IMR-90 (cell line): ENCODE measurements around the gene ANKRD35. TPM values are rescaled to one million over a fixed set of nuclear protein-coding genes. Genes with fewer than 3 reads are reported as not detected.

Experiments
- ATAC-seq: fragments of 200-7000 bp; cut with Tn5 transposase; 2 replicates; pipeline ENCODE4 v1.9.1; 2020; ENCODE audit warnings: low read depth, mild to moderate bottlenecking, moderate library complexity
- BruUV-seq: library from RNA; stranded (reverse); fragments of 400-500 nt; replicated peaks from 2 replicates; lab custom pipeline; 2021; lab: Mats Ljungman, UMichigan
- CTCF ChIA-PET: fragments of 300-600 bp; formaldehyde crosslinking; extraction: SDS; loops from one replicate; lab custom pipeline; 2021; ENCODE audit warnings: antibody characterized with exemption; lab: Yijun Ruan, JAX
- POLR2A ChIA-PET: fragments of 300-600 bp; sonication (Branson Sonifier 250); formaldehyde crosslinking; loops from one replicate; lab custom pipeline; 2022; ENCODE audit warnings: antibody characterized with exemption; ENCODE audit not compliant: unreplicated experiment; lab: Charles Lee
- DNase-seq: peaks from one replicate; pipeline ENCODE4 v3.0.0; 2013
- H2AFZ ChIP-seq: replicated peaks from 2 replicates; pipeline ENCODE3; 2013; ENCODE audit warnings: low read length, mild to moderate bottlenecking; ENCODE audit not compliant: poor library complexity
- H2AK5ac ChIP-seq: 2 replicates; pipeline ENCODE4 v1.6.1; 2013; ENCODE audit warnings: low read depth, low read length, inconsistent platforms
- H2AK9ac ChIP-seq: replicated peaks from 2 replicates; pipeline ENCODE3; 2013; ENCODE audit warnings: mild to moderate bottlenecking, low read depth, low read length, moderate library complexity; ENCODE audit not compliant: poor library complexity
- H2BK120ac ChIP-seq: 2 replicates; pipeline ENCODE4 v1.6.1; 2013; ENCODE audit warnings: low read depth, low read length, inconsistent platforms
- H2BK15ac ChIP-seq: 3 replicates; pipeline ENCODE4 v1.6.1; 2013; ENCODE audit warnings: low read depth, low read length, inconsistent platforms
- H2BK20ac ChIP-seq: 2 replicates; pipeline ENCODE4 v1.6.1; 2013; ENCODE audit warnings: low read depth, mild to moderate bottlenecking, inconsistent platforms, low read length, moderate library complexity
- H2BK5ac ChIP-seq: 2 replicates; pipeline ENCODE4 v1.6.1; 2013; ENCODE audit warnings: mild to moderate bottlenecking, low read depth, low read length, inconsistent platforms; ENCODE audit not compliant: poor library complexity, severe bottlenecking
- H3K14ac ChIP-seq: replicated peaks from 2 replicates; pipeline ENCODE4 v1.6.1; 2013; ENCODE audit warnings: low read depth, low read length, inconsistent platforms
- H3K18ac ChIP-seq: 2 replicates; pipeline ENCODE4 v1.6.1; 2013; ENCODE audit warnings: low read depth, low read length, control low read depth
- H3K23ac ChIP-seq: 2 replicates; pipeline ENCODE4 v1.6.1; 2013; ENCODE audit warnings: low read depth, low read length, inconsistent platforms
- H3K27ac ChIP-seq: 2 replicates; pipeline ENCODE4 v1.5.1; 2013; ENCODE audit warnings: mild to moderate bottlenecking, control low read depth, low read length; ENCODE audit not compliant: insufficient read depth
- H3K27me3 ChIP-seq: 2 replicates; pipeline ENCODE4 v1.6.1; 2013; ENCODE audit warnings: low read length; ENCODE audit not compliant: control insufficient read depth, insufficient read depth
- H3K36me3 ChIP-seq: 2 replicates; pipeline ENCODE4 v1.6.1; 2013; ENCODE audit warnings: low read length, mixed read lengths; ENCODE audit not compliant: control insufficient read depth, insufficient read depth
- H3K4ac ChIP-seq: 2 replicates; pipeline ENCODE4 v1.6.1; 2013; ENCODE audit warnings: low read depth, low read length, inconsistent platforms
- H3K4me1 ChIP-seq: 2 replicates; pipeline ENCODE4 v1.6.1; 2013; ENCODE audit warnings: low read length, mixed read lengths; ENCODE audit not compliant: control insufficient read depth, insufficient read depth
- H3K4me2 ChIP-seq: 2 replicates; pipeline ENCODE4 v1.6.1; 2013; ENCODE audit warnings: low read depth, mild to moderate bottlenecking, control low read depth, low read length, moderate library complexity
- H3K4me3 ChIP-seq: 2 replicates; pipeline ENCODE4 v1.5.1; 2013; ENCODE audit warnings: low read depth, mild to moderate bottlenecking, control low read depth, low read length, moderate library complexity; ENCODE audit not compliant: insufficient read depth
- H3K56ac ChIP-seq: 2 replicates; pipeline ENCODE4 v1.6.1; 2013; ENCODE audit warnings: low read length, inconsistent platforms; ENCODE audit not compliant: insufficient read depth; ENCODE audit errors: extremely low read depth
- H3K79me1 ChIP-seq, 2 experiments: 2 replicates each; pipeline ENCODE4 v1.6.1; 2013; ENCODE audit warnings: low read length in 2 of 2, inconsistent platforms in 1 of 2, low read depth in 1 of 2
- H3K9ac ChIP-seq: 2 replicates; pipeline ENCODE4 v1.6.1; 2013; ENCODE audit warnings: low read depth, low read length, control low read depth
- H3K9me1 ChIP-seq: 2 replicates; pipeline ENCODE4 v1.6.1; 2013; ENCODE audit warnings: low read length, inconsistent platforms; ENCODE audit not compliant: insufficient read depth
- H3K9me3 ChIP-seq: 2 replicates; pipeline ENCODE4 v1.6.1; 2013; ENCODE audit warnings: low read length; ENCODE audit not compliant: control insufficient read depth, insufficient read depth
- H4K20me1 ChIP-seq: 2 replicates; pipeline ENCODE4 v1.6.1; 2013; ENCODE audit warnings: low read length, inconsistent platforms; ENCODE audit not compliant: insufficient read depth
- H4K5ac ChIP-seq: 2 replicates; pipeline ENCODE4 v1.6.1; 2013; ENCODE audit warnings: mild to moderate bottlenecking, low read depth, low read length, control low read depth
- H4K8ac ChIP-seq, 2 experiments: 2 replicates each; pipeline ENCODE4 v1.6.1; 2013; ENCODE audit warnings: low read depth in 2 of 2, low read length in 2 of 2, control low read depth in 1 of 2, inconsistent platforms in 1 of 2
- H4K91ac ChIP-seq: 2 replicates; pipeline ENCODE4 v1.6.1; 2013; ENCODE audit warnings: low read depth, low read length, inconsistent platforms; ENCODE audit not compliant: insufficient read depth
- BHLHE40 ChIP-seq: fragments of 150-350 bp; IDR thresholded peaks from 2 replicates; pipeline ENCODE4 v1.6.1; 2016; ENCODE audit warnings: mild to moderate bottlenecking, low read depth, low read length
- FOS ChIP-seq: fragments of 150-350 bp; IDR thresholded peaks from 2 replicates; pipeline ENCODE4 v1.6.1; 2016; ENCODE audit warnings: low read depth, low read length
- MAFK ChIP-seq: IDR thresholded peaks from 2 replicates; pipeline ENCODE4 v1.6.1; 2012; ENCODE audit warnings: low read depth, low read length, improper control_type of control experiment
- NFE2L2 ChIP-seq: fragments of 150-350 bp; IDR thresholded peaks from 2 replicates; pipeline ENCODE4 v1.6.1; 2016; ENCODE audit warnings: low read depth, mild to moderate bottlenecking, low read length
- RAD21 ChIP-seq: IDR thresholded peaks from 2 replicates; pipeline ENCODE4 v1.6.1; 2012; ENCODE audit warnings: low read length, improper control_type of control experiment
- RFX5 ChIP-seq: IDR thresholded peaks from 2 replicates; pipeline ENCODE4 v1.8.0; 2012; ENCODE audit warnings: low read depth, mild to moderate bottlenecking, low read length, moderate library complexity
- WGBS, 2 experiments: methylation state at CpG; one replicate each; pipeline versions ENCODE4 v1.1.5 to v1.1.7; 2013; ENCODE audit warnings: missing lambda C conversion rate in 2 of 2; ENCODE audit not compliant: insufficient read length in 1 of 2; ENCODE audit errors: extremely low coverage in 2 of 2; 5-methylcytosine and 5-hydroxymethylcytosine counted together
- dilution Hi-C: fragments of 300-500 bp; cut with HindIII; formaldehyde crosslinking; loops from one replicate; pipeline ENCODE4 v1.14.3; 2018; ENCODE audit warnings: low sequenced_read_pairs; ENCODE audit not compliant: unreplicated experiment
- in situ Hi-C: fragments of 300-500 bp; cut with MboI; formaldehyde crosslinking; loops from 3 replicates; pipeline ENCODE4 v1.14.3; 2019; ENCODE audit warnings: low sequenced_read_pairs, inconsistent platforms, mixed read lengths
- intact Hi-C: fragments of 100-400 bp; cut with micrococcal nuclease; formaldehyde crosslinking; loops from 2 replicates; pipeline ENCODE4 v1.10.0; 2022
- polyA plus RNA-seq, 3 experiments: library from polyadenylated mRNA; depleted of rRNA; stranded (reverse); fragments of >200 nt; gene quantifications; 2 replicates each; pipeline ENCODE4 v1.2.3, GENCODE V29; 2012; ENCODE audit warnings: low replicate concordance in 1 of 3
- total RNA-seq: library from RNA; depleted of rRNA; stranded (reverse); fragments of >200 nt; gene quantifications from 2 replicates; pipeline ENCODE4 v1.2.3, GENCODE V29; 2012

ANKRD35 gene
- total and polyA plus RNA-seq, 2 of the 4 experiments (the other 2 are of a cell fraction): 0.90 to 2.4 TPM

DNA sequence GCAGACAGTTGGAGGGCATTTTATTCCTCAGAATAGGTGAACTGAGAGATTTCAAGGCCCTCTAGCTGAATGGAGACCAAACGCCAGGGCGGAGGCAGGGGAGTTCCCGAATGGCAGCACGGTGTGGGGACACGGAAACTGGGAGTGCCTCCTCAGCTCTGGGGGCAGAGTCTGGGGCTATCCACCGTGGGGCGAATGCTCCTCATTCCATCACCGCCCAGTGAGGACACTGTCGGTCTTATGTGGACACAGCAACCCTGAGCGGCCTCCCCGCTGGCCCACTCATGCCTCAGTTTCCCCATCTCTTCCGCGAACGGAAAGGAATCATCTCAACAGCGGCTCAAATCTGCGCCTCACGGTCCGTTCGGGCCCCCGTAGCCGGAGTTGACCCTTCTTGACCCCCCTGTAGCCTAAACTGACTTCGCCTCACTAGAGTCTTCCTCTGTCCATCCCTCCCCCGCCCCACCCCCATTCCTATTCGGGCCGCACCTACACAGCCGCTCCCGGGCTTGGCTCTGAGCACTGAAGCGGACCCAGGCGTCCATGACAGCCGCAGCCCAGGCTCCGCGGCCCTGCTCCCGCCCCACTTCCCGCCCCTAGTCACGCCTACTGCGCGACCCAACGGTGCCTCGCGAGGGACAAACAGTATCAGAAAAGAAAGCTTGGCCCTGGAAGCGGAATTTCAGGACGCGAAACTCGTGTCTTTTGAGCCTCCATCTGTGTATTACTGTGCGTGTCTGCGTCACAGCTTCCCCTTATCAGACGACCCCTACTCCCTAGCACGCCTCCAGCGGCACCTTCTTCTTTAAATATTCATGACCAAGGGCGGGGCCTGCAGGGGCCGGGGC lies 32.7 kb upstream of the ANKRD35 start, which contains the start of gene PEX11B (continued):
- TF ChIP-seq RFX5 (no peak), MAFK (no peak), BHLHE40 (peak; percentile 86), RAD21 (no peak)

DNA sequence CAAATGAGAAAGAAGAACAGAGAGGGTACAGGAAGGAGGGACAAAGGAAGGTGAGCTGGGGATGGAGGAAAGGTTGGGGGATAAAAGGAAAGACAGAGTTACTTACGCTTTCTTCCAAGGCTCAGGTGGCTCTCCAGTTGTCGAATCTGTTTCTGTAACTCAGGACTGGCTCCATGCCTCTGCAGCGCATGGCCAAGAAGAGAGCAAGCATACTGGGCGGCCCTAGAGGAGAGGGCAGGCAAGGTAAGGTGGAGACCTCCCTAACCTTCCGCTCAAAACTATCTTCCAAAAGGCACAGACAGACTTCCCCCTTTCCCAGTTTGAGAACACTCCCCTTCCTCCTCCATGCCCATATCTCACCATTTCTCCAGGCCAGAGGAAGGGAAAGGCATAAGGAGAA lies 31.9 kb upstream of the ANKRD35 start:
- Histone ChIP-seq H3K14ac (peak overlapping the region; percentile 80), H3K9me3 (no peaks in the 10 kb centered on the region), H3K4me1 (peaks cover 8% of the 10 kb centered on the region), H4K20me1 (no peaks in the 10 kb centered on the region), H2BK120ac (no peak overlapping the region), H2BK20ac (0 out of 2 replicates have a peak overlapping the region, but pooled peaks have one; percentile 6), H3K9ac (peak overlapping the region; percentile 83), H4K5ac (peak overlapping the region; percentile 76), H2BK5ac (peak overlapping the region; percentile 31), H3K18ac (no peak overlapping the region), H2AFZ (peak overlapping the region; percentile 91), H4K8ac (peak overlapping the region; percentile 80 to 84), H3K56ac (peak overlapping the region; percentile 39; the same call in 1 of the 2 replicates), H3K27me3 (no peaks in the 10 kb centered on the region), H2BK15ac (no peak overlapping the region), H4K91ac (peak overlapping the region; percentile 67), H3K23ac (peak overlapping the region; percentile 54; the same call in 1 of the 2 replicates), H3K4me3 (peak overlapping the region; percentile 96), H3K79me1 (peaks cover 15 to 31% of the 10 kb centered on the region in 2 experiments), H3K4ac (peak overlapping the region; percentile 61), H3K9me1 (peaks cover 6% of the 10 kb centered on the region), H2AK9ac (peak overlapping the region; percentile 91), H3K27ac (peak overlapping the region; percentile 85; the same call in 1 of the 2 replicates), H3K36me3 (0 out of 2 replicates have a peak, but pooled peaks cover 2% of the 10 kb centered on the region), H3K4me2 (peak overlapping the region; percentile 99), H2AK5ac (peak overlapping the region; percentile 69; the same call in 1 of the 2 replicates)
- BruUV-seq: no TSS peak
- CTCF ChIA-PET: interaction anchor here (2.2 kb wide), 1 partner anchor 26 kb away, joined by 12 read pairs; no protein-coding TSS in a partner anchor
- ATAC-seq (no peak), DNase-seq (no peak)
- WGBS, 2 experiments: 100% methylated on average over 1 of the region's 5 CpGs; no CpG with 5 or more reads in 1 of the 2 experiments
- dilution Hi-C loops: no loop called here
- POLR2A ChIA-PET: no interaction called here
- TF ChIP-seq BHLHE40 (no peak), FOS (no peak), NFE2L2 (no peak)
- in situ Hi-C loops: loop anchor here (5.0 kb wide), 2 partner anchors 50 to 80 kb away; partner anchors contain the start of gene TXNIP
- intact Hi-C loops: loop anchor here (5.0 kb wide), 1 partner anchor 80 kb away; the partner anchor contains the start of gene TXNIP
